ENCODE results near the gene PRELID3B.

The PRELID3B gene

DNA sequence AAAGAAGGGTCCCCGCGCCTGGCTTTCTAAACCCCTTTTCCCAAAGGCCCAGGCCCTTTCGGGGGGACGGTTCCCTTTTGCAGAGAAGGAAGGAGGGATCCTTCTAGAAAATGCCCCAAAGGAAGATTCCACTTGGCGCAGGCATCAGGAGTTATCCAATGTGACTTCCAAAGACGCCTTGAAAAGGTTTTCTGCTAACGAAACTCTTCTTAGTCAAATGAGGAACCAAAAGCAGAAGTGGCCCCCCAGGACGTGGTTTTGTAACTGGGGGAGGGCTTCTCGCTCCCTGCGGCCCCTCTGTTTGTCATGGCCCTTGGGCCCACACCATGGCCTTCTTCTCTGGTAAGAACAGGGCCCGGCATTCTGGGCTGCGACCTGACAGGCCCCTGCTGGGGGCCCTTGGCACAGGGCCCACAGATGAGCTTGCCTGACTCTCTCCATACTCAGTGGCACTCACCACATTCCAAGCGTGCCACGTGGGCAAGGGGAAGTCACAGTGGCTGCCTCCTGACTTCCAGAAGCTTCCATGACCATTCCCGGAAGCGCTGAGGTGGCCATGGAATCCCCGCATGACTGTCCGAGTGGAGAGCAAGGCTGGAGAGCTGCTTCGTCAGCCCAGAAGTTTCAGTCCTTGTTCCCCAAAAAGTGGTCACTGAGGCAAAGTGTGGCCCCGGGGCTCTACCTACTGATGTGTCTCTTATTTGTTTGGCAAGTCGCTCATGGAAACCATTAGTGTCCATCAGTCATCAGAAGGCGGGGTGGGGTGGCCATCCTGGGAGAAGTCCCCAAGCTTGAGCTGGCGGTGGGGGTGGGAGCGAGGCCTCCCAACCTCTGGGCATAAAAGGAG, 34.7 kb downstream of the PRELID3B start:
- DNase-seq, result no peak

DNA sequence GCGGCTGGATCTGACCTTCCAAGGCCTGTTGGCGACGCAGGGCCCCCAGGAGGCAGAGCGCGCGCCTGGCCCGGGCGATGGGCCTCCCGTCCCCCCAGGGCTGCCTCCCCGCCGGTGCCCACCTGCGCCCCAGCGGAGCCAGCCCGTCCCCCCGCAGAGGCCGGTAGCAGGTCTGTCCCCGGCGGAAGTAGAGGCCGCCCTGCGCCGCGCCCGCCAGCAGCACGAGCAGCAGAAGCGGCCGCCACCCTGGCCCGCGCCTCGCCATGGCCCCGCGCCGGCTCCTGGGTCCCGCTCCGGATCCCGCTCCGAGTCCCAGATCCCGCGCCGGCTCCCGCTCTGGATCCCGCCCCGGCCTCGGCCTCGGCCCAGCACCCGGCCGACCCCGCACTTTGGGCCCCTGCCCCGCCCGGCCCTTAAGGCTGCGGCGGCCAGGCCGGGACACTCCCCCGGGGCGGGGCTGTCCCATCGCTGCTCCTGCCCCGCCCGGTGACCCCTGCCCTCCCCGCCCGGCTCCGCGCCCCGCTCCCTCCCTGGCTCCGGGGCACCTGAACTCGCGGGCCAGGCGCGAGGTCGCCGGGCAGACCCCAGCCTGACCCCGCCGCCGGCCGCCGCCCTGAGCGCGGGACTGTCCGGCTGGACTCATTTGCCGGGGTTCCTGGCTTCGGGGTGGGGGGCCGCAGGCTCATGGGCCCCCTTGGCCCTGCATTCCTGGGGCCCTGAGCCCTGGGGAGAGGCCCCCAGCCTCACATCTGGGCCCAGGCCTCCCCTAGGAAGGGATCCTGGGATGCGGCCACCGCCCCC, 35.5 kb downstream of the PRELID3B start, which contains the start of gene CTSZ:
TSS of gene CTSZ (minus strand) at position 391 of the 801 bp plus-strand sequence. CDS start at position 265, 126 bp downstream.
- peak; percentile 53 for DNase-seq

DNA sequence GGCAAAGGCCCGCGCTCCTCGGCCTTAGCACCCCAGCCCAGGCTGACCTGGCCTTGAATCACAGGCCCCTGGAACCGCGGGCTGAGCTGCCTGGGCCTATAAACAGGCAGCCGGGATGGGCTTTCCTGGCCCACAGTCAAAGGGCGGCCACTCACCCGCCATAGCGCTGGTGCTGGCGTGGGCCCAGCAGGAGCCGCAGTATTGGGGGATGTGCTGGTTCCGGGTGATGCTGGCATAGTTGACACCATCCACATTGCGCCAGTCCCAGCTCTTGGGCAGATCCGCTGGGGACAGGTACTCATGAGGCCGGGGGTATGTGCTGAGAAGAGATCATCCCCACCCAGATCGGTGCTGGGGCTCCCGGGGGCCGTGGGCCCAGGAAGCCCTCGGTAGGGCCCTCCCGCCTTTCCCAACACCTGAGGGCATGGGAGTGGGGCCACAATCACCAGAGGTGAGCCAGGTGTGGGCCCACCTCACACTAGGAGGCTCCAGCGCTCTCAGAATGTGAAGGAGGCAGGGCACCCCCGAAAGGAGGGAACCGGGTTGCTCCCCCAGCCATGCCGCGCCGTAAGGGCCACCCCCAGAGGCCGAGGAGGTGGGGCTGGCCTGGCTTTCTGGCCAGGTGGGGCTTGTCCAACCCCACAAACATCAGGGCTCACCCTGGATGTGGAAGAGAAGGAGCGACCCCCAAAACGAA, 36.3 kb downstream of the PRELID3B start:
- DNase-seq, result no peak

DNA sequence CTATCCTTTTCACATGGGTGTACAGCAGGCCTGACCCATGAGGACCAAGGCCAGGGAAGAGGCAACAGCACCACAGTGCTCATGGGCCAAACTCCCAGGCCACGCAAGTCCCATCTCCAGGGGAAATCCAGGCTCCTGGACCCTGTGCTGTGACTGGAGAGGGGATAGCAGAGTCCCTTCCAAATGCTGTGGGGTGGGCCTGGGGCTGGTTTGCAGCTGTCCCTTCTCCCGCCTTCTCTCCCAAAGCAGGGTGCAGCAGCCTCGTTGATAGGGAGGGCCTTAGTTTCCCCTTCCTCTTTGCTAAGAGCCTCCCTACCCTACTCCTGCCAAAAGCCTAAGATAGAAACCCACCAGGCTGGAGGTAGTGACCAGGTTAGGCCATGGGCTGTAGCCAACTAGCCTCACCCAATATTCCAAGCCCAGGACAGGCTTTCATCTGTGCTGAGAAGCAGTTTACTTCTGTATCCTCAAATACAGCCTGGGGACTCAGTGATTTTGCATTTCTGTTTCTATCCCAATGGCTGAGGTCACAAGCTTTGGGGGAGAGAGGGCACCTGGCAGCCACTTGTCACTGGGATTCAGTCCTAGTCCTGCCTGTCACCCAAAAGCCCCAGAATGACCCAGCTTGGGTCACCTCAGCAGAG, 36.9 kb downstream of the PRELID3B start:
- no peak for DNase-seq

DNA sequence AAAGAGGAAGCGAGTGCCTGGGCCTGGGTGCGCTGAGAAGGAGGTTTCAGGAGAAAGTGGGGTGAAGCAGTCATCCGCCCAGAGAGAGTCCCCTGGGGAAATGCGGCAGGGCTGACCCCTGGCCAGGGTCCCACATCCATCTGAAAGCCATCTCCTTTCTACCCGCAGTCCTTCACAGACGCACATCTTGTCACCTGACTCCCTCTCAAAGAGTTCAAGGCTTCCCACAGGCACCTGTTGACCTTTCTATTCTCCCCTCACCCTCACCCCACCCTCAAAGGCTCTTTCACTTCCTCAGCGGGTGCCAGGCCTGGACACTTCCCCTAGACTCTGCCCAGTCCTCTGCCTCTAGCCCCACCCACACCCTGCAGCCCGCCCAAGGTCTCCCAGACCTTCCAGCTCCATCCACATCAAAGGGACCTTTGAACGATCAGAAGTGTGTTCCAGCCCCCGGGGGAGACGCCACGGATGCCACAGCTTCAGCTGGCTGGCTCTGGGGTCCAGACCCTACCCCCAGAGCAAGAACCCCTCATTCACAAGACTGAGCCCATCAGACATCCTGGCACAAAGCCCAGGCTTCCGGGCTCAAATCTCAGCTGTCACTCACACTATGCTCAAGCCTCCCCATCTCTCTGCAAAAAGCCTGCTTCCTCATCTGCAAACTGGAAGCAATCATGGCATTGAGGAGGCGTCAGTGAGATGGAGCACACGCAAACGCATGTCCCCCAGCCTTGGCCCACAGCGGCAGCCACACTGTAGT, 37.6 kb downstream of the PRELID3B start:
- no peak for DNase-seq

DNA sequence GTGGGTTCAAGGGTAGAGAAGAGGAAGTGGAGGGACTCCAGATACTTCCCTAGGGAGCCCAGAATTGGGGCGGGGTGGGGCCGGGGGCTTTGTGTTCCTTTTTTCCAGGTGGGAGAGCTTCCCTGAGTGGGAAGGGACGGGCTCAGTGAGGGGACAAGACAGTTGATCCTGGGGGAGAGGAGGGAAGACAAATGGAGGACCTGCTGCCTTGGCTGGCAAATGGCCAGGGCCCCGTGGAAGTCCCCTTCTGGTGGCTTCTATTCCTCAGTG, 38.2 kb downstream of the PRELID3B start:
- DNase-seq, result no peak

DNA sequence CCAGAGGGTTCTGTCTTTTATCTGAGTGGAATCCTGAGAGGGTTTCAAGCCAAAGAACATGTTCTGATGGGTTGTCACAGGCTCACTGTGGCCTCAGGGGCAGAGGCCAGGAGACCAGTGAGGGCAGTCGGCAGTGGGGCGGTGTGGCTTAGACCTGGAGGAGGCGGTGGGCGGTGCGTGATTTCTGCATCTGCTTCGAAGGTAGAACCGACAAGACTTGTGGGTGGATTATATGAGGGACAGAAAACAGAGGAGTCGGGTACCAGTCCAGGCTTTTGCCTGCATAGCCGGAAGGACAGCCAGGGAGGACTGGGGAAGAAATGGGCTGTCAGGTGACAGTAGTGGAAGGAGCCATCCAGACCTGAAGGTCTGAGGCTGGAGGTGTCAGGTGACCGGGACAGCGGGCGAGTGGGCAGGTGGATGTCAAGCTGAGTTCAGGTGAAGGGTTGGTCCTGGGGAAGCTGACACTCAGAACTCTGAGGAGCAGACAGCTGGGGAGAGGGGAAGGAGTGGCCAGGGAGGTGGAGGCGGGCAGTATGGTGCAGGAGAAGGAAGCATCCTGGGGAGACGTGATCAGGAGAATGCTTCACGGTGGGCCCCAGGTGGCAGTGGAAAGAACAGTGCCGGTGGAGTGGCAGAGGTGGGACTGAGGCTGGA, 38.6 kb downstream of the PRELID3B start:
- no peak for DNase-seq

DNA sequence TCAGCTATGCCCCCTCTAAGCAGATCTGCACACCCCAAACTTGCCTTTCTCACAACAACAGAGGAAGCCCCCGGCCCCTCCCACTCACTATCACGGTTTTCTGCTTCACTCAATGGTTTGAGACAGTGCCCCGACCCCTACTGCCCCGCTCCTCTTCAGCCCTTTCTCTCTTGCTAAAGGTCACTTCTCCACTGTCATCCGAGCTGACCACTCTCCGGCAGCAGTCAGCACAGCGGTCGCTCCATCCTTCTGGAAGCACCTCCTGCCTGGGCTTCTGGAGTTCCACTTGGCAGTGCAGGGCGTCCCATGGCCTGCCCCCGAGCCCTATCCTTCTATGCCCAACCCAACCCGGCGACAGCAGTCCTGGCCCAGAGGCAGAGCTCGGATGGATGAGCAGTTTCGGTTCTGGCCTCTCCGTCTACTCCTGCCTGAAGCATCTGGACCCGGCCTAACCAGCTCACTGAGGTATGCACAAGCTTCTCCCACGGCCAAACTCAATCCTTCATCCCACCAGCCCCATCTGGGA, 39.6 kb downstream of the PRELID3B start:
- DNase-seq, result no peak

DNA sequence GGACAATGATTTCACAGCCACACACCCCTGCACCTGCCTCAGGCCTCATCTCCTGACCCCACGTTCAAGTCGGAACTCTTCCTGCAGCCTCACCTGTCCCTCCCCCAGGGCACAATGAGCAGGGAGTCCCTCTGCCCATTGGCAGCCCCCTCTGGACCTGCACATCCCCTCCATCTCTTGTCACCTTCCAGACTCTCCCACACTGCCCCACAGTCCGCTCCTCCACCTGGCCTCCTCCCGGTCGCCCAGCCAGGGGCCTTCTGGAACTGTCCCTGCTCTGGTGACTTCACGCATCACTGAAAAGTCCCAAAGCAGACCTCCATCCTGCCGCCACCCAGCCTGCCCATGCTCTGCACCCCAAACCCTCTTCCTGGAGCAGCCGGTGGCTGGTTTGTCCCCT, 40.2 kb downstream of the PRELID3B start:
- DNase-seq, result no peak

DNA sequence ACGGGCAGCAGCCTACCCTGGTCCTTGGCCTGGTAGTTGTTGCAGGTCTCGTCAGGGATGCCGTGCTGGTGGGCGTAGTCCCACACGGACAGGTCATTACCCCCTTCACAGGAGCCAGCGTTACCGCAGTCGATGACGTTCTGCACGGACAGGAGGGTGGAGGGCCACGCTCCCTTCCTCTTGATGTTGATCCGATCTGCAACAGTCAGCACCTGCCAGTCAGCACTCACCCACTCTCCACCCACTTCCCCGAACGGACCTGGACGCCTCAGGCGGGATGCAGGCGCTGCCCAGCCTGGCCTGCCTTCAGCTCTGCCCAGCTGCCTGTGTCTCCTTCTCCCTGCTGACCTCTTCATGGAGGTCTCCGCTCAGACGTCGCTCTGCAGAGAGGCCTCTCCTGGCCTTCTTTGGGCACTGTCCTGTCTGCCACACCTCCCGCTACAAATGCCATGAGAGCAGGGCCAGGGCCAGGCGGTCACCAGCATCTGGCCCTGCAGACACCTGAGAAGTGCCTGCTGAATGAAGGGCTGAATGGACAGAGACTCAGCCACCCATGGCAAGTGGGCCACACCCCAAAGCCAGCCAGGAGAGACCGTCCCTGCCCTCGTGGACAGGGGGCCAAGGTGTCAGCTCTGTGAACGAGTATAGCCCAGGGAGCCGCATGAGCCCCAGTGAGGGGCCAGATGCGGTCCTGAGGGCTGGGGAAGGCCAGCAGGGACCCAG, 41.0 kb downstream of the PRELID3B start:
- DNase-seq, result no peak

DNA sequence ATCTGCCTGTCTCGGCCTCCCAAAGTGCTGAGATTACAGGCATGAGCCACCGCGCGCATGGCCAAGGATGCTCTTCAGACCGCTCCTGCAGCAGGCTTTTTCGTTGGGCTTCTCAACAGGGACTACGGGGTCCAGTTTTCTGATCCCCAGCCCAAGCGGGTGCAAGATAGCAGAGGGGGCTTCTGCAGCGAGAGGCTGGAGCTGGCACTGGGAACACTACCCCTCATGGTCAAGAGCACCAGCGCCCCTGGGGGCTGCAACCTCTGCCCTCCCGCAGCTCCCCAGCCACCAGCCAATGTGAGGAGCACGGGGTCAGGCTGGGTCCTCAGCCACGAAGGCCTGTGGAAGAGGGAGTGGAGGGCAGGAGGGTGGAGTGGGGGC, 41.5 kb downstream of the PRELID3B start:
- no peak for DNase-seq

DNA sequence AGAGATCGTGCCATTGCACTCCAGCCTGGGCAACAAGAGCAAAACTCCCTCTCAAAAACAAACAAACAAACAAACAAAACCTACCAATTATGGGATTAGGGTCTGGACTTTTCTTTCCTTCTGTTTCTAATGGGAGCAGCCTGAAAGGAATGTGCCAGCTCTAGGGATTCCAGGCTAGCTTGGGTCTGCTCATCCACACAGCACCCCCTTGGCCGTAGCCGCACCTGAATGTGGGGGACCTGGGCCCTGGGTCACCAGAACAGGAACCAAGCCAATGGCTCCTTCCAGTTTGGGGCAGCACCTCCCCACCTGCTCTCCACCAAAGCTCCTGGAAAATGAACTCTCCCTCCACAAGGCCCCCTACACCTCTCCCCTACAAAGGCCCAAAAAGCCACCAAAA, 42.3 kb downstream of the PRELID3B start:
- no peak for DNase-seq

DNA sequence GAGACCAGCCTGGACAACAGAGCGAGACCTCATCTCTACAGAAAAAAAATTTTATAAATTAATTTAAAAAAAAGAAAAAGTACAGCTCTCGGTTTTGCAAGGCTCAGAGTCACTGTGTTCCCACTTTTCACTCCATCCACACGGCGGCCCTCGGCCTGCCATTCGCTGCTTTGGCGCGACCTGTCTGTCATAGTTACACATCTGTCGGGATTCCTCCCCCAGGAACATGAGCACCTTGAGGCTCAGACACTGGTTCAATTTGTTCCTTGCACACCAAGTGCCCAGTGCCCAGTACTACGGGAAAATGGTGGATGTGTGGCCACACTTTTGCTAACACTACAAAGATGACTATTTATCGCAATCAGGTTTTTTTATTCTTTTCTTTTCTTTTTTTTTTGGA, 43.9 kb downstream of the PRELID3B start:
- DNase-seq, result no peak

DNA sequence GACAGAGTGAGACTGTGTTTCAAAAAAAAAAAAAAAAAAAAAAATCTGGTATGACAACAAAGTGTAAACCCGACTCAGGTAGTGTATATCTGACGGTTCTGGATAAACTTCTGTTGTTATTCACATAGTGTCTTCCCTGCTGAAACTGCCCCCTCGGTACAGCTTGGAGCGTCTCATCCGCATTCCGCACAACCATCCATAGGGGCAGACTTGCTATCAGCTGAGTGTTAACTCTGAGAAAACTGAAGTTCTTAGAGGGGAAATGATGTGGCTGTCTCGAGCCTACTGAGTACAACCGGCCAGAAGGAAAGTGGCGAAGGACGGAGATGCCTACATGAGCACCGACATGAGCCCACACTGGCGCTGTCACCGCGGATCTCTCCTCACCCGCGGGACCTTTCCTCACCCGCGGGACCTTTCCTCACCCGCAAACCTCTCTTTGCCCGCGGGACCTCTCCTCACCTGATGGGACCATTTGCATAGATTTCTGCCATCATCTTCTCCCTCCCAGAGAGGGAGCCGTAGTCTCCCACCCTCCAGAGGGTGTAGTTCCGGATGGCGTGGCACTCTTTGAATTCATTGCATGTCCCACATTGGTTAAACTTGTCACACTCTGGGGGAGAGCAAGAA, 45.3 kb downstream of the PRELID3B start:
- no peak for DNase-seq

DNA sequence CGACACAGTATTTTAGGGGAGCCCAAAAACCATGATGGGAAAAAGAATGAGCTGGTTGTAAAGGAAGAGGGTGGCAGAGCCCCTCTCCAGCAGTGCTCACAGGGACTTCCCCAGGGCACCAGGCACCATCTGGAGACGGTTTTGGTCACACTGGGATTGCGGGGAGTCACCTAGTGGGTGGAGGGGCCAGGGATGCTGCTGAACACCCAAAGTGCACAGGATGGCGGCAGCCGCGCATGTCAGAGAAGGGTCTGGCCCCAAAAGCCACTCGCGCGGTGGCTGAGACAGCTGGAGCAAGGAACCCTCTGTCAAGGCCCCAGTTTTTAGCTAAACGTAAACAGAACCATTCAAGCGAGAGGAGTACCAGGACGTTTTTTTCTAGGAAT, 46.4 kb downstream of the PRELID3B start:
- no peak for DNase-seq

DNA sequence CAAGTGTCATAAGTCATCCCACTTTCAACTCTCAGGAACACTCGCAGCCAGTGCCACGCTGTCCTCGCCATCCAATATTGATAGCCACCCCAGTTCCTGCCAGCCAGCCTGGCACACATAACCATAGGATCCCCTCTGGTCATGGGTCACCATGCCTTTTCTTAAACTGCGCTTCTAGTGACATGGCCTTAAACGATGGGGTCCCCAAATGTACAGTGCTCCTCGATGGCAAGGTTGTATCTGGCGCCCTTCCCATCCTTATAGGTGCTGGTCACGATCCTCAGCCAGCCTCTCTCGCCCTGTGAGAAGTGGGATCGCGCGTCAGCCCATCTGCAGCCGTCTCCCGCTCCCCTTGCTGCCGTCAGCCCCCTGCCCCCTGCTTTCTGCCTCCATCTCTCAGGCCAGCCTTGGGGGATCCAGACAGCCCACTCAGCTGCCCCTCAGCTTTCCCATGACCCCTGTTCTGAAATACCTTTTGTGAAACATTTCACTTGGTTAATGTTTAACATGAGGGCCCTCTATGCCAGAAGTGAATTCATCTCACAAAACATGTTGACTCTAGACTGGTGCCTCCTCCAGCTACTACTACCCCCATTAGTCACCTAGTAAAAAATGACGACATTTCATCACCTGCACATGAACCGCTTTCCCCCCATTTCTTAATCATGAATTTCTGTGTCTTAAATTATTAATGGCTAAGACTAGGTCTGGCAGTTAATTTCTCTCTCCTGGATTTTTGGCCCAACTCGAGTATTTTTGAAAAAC, 46.9 kb downstream of the PRELID3B start:
- no peak for DNase-seq

DNA sequence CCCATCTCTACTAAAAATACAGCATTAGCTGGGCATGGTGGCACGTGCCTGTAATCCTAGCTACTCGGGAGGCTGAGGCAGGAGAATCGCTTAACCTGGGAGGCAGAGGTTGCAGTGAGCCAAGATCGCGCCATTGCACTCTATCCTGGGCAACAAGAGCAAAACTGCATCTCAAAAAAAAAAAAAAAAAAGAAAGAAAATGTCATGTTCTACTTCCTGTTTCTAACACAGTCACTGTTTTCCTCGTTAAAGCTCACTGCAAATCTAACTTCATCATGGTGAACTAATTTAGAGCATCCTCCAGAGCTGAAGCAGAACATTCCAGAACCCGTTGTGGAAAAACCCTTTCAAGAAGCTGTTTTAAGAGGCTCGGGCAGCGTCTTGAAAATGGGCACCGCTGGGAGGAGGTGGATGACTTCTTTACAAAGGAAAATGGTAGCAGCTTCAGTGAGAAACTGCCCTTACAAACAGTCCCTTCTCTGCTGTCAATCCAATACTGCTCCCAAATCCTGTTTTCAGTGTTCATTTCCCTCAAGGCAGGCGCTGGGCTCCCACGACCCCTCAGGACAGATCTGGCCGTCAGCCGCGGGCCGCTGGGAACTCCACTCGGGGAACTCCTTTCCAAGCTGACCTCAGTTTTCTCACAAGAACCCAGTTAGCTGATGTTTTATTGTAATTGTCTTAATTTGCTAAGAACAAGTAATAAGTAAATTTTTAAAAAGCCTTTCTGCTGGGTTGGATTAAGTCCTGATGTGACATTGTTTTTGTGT, 48.0 kb downstream of the PRELID3B start:
- DNase-seq, result no peak

DNA sequence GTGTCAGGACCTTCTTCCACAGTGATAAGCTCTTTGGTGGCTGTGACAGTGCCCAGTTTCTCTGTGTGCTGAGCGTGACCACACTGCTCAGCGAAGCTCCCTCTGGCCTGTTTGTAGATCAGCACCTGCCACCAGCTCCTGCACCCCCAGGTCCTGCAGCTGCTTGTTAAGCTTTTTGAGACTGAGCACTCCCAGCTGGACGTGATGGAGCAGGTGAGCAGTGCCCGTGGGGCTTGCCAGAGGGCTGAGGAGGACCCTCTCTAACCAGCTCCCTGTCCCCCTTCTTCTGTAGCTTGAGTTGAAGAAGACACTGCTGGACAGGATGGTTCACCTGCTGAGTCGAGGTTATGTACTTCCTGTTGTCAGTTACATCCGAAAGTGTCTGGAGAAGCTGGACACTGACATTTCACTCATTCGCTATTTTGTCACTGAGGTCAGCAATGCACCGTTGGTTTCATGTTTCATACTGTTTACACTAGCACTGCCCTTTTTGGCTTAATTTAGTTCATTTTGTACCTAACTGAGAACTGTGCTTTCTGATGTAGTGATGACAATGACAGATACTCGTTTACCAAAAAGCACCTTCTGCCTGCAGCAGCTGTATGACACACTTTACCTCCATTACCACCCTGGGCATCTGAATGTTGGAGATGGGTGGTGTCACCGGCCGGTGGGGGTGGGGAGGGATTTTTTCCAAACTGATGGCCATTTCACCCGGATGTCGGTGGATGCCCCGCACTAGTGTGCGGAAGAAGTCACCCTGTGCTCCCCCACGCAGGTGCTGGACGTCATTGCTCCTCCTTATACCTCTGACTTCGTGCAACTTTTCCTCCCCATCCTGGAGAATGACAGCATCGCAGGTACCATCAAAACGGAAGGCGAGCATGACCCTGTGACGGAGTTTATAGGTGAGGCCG, 49.0 kb downstream of the PRELID3B start:
- no peak for DNase-seq
